Measurements from ENCODE around the gene SC5D.

DNA sequence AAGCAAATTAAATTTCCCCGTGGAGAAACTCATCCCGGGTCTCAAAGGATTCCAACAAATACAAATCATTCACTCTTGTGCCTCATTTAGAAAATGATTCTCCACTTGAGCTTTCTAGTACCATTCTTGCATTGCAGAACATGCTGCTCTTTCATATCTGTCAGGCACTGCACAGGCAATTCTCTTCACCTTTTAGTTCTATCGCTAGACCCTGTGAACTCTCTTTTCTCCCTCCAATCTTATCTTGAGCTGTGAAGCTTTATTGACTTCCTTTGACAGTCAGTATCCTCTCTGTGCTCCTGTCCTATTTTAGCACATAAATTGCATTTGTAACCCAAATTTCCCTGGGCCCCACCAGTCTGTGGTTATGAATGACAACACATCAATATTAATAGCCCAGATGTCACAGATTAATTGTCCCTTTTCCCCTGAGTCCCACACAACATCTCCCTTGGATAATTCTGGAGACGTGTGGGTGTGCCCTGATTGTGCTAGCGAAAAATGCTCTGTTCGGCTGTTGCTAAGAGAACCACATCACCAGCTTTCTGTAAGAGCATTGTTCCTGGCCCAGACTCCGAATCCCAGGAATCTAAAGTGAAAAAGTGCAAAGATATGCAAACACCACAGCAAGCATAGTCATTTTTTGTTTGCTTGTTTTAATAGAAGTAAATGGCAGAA is 22.4 kb upstream of the SC5D start:
- TF ChIP-seq, protein P1, sequence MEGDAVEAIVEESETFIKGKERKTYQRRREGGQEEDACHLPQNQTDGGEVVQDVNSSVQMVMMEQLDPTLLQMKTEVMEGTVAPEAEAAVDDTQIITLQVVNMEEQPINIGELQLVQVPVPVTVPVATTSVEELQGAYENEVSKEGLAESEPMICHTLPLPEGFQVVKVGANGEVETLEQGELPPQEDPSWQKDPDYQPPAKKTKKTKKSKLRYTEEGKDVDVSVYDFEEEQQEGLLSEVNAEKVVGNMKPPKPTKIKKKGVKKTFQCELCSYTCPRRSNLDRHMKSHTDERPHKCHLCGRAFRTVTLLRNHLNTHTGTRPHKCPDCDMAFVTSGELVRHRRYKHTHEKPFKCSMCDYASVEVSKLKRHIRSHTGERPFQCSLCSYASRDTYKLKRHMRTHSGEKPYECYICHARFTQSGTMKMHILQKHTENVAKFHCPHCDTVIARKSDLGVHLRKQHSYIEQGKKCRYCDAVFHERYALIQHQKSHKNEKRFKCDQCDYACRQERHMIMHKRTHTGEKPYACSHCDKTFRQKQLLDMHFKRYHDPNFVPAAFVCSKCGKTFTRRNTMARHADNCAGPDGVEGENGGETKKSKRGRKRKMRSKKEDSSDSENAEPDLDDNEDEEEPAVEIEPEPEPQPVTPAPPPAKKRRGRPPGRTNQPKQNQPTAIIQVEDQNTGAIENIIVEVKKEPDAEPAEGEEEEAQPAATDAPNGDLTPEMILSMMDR (IDR thresholded peaks at IDR 0.05): no peak
- TF ChIP-seq POLR2AphosphoS5 (IDR thresholded peaks at IDR 0.05) (no peak), POLR2A (IDR thresholded peaks at IDR 0.05) (no peak)

Measured in transverse colon (tissue), 4 donors.